Stomach (tissue), 4 donors: ENCODE data around the gene FAM83D.

Experiments used
- POLR2A ChIP-seq, 4 donors: fragments of 450-650 bp; IDR thresholded peaks; one replicate each; pipeline ENCODE4 v1.6.1; 2016; ENCODE audit warnings: antibody characterized with exemption in 4 of 4, control low read depth in 2 of 4, mild to moderate bottlenecking in 1 of 4, moderate library complexity in 1 of 4
- POLR2AphosphoS5 ChIP-seq, 3 donors: sonication (generic); formaldehyde crosslinking; IDR thresholded peaks; one replicate each; pipeline ENCODE4 v1.6.1; 2016; ENCODE audit warnings: antibody characterized with exemption in 3 of 3
- TF ChIP-seq, protein P1 (sequence below), 7 experiments: fragments of 450-650 bp in 4 of 7; fragments of 200-600 bp in 3 of 7; sonication (generic) in 3 of 7; IDR thresholded peaks; one replicate each; pipeline ENCODE4 v1.5.1; 2016 to 2019; ENCODE audit warnings: antibody characterized with exemption in 7 of 7, control low read depth in 2 of 7, mild to moderate bottlenecking in 1 of 7

- TF ChIP-seq, protein P1, sequence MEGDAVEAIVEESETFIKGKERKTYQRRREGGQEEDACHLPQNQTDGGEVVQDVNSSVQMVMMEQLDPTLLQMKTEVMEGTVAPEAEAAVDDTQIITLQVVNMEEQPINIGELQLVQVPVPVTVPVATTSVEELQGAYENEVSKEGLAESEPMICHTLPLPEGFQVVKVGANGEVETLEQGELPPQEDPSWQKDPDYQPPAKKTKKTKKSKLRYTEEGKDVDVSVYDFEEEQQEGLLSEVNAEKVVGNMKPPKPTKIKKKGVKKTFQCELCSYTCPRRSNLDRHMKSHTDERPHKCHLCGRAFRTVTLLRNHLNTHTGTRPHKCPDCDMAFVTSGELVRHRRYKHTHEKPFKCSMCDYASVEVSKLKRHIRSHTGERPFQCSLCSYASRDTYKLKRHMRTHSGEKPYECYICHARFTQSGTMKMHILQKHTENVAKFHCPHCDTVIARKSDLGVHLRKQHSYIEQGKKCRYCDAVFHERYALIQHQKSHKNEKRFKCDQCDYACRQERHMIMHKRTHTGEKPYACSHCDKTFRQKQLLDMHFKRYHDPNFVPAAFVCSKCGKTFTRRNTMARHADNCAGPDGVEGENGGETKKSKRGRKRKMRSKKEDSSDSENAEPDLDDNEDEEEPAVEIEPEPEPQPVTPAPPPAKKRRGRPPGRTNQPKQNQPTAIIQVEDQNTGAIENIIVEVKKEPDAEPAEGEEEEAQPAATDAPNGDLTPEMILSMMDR (IDR thresholded peaks at IDR 0.05), result no peak
- TF ChIP-seq POLR2AphosphoS5 (IDR thresholded peaks at IDR 0.05) (no peak), POLR2A (IDR thresholded peaks at IDR 0.05) (no peak)
Observed at GRCh38 chr20:38946836-38947235, 20.6 kb downstream of the FAM83D start.
